ENCODE data around the gene OBSCN.
A peak's percentile ranks its signal among the peaks of the same experiment; 100 is the strongest.

The OBSCN gene

DNA sequence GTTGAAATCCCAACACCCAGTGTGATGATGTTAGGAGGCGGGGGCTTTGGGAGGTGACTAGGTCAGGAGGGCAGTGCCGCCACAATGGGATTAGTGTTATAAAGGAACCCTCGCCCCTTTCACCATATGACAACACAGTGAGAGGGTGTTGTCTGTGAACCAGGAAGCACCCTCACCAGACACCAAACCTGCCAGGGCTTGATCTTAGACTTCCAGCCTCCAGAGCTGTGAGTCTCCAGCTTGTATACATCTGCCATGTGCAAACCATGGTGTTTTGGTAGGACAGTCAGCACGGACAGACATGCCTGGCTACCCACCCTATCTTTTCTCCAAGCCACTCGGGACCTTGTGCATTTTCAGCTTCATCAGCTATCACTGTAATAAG is 194.8 kb downstream of the OBSCN start:
- DNase-seq (ENCODE audit: low spot score) = no peak

DNA sequence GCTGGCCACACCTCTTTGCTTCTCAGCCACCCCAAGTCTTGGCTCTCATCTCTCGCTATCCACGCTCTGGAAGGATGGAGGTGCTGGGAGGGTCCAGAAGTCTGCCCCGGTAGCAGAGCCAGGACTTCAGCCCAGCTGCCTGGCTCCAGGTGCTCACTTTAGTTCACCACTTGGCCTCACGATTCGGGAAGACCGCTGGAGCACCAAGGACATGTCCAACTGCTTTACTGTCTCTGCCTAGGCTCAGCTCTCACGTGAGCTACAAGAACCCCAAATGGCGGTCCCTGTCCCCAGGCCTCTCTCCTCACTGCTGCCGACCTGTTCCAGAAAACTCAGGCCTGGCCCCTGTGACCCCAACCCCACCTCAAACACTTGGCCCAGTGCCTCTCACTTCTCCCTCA is 195.4 kb downstream of the OBSCN start:
- DNase-seq (ENCODE audit: low spot score) = no peak

DNA sequence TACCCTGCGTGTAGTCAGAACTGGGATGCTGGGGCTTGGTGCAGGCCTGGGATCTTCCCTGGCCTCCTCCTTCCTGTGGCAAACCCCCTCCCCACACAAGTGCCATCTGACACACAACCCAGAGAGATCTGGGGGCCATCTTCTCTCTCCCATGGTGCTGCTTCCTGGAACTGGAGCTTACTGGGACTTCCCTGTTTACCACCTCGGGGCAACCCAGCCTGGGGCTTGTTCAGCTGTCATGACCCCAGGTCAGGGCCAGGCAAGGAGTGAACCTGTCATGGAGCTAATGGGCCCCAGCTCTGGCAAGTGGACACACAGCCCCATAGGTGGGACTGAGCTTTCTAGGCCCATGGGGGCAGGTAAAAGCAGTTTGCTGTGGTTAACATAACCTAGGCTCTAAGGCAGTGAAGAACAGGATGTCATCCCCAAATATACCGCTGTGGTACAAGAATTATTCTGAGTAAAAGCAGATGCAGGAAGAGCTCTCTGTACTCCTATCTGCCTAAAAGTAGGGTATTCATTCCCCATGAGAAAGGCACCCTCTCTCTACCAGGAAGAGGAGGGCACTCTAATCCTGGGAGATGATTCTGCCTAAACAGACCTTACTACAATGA is 196.4 kb downstream of the OBSCN start:
- DNase-seq (ENCODE audit: low spot score) = no peak

DNA sequence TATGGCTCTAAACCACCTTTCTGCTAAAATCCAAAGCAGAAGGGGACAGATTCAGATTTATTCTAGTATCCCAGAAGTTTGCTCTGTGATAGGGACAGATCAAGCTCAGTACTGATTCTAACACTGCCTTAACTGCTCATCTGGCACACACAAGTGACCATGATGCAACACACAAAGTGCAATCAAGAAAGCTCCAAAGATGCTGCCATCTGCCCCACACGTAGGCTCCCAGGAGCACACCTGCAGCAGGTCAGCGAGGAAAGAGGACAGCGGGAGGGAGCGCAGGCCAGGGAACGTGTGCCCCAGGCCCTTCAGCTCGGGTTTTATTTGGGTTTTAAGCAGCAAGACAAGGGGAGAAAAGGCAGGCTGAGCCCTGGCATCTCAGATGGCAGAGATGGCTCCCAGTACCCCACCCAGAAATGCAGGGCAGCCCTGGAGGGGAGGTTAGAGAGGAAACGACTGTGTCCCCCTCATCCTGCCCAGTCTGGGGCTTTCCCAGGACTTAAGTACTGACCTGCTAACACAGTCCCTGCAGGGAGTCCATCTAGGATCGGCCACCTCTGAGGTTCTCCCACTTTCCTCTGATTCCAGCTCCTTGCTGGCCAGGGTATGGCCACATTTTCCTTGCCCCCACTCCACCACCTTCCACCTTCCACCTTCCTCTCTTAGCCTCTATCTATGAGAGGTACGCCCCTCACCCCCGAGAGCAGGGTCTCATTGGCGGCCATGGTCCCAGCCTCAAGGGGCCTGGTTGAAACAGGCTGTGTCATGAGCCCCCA is 197.5 kb downstream of the OBSCN start:
- DNase-seq (ENCODE audit: low spot score) = no peak

DNA sequence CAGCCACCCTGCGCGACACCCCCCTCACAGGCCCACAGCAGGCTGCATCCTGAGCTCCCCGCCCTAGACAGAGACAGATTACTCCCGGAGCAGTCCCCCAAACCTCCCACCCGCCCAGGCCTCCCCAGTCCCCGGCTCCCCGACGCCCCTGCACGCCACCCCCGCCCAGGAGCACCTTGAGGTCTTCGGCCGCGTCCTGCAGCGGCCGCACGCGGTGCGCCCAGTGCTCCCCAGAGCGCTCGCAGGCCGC is 198.1 kb downstream of the OBSCN start:
- no peak for DNase-seq (ENCODE audit: low spot score)

DNA sequence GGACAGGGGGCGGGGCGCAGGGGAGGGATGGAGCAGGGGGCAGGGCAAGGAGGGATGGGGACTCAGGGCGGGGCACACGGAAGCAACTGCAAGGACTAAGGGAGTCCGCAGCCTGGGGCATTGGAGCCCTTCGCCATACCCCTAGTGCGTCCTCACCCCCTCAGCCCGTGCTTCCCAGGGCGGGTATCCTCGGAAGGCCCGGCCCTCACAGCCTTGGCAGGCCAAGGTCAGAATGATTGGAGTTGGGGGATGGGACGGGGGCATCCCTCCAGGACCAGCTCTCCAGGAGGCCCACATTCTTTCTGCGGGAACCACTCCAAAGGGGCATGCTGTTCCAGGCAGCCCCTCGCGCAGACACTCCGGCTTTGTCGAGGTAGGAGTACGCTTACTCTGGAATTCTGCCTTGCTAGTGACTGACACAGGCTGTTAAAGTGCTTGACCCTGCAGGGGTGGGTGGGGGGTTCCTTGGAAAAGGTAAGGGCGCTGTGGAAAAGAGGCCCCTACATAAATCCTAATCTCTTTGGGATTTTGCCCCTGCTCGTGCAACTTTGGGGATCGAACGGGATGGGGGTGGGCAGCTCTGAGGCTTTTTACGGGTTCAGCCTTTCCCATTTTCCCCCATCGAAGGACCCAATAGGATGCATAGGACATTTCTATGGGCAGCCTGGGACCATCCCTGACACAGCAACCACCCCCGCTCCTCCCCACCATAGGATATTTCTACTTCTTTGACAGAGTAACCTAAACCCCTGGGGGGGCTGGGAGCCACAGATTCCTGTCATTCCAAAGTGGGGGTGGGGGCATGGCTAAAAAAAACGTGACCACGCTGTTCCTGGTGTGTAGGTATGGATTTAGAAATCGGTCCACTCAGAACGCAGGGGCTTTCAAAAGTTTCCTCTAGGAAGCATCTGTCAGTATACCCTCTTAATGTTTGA is 199.5 kb downstream of the OBSCN start:
- DNase-seq (ENCODE audit: low spot score) = no peak

DNA sequence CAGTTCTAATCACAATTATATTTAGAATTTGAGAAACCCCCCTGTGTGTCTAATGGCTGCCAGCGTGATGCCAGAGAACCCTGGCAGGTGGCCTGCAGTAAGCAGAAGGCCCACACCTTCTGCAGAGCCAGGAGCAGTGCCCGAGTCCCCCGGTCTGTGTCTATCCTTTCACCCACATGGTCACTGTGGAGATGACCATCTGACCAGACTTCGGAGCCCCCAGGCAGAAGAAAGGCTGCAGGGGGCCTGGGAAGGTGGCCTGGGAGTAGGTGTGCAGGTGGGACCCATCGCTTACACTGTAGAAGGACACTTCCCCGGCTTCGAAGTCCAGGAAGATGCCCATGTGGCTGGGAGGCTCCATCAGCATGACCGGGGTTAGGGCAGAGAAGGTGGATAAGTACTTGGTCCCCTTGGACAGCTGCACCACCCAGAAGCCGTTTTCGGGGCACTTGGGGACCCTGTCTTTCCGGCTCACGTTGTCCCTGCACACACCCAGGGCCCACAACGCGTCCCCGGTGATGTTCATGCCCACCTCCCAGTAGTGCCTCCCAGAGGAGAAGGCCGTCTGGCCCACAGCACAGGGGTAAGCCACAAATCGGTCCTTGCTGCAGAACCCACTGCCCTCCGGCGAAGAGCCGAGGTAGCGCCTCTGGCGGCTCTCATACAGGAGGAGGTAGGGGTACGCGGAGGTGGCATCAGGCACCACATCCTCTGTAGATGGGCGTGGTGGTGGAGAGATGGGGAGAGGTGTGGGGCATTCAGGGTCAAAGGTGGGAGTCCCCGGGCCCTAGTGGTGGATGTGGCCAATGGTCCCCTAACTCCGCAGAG is 200.4 kb downstream of the OBSCN start:
- DNase-seq (ENCODE audit: low spot score) = no peak

DNA sequence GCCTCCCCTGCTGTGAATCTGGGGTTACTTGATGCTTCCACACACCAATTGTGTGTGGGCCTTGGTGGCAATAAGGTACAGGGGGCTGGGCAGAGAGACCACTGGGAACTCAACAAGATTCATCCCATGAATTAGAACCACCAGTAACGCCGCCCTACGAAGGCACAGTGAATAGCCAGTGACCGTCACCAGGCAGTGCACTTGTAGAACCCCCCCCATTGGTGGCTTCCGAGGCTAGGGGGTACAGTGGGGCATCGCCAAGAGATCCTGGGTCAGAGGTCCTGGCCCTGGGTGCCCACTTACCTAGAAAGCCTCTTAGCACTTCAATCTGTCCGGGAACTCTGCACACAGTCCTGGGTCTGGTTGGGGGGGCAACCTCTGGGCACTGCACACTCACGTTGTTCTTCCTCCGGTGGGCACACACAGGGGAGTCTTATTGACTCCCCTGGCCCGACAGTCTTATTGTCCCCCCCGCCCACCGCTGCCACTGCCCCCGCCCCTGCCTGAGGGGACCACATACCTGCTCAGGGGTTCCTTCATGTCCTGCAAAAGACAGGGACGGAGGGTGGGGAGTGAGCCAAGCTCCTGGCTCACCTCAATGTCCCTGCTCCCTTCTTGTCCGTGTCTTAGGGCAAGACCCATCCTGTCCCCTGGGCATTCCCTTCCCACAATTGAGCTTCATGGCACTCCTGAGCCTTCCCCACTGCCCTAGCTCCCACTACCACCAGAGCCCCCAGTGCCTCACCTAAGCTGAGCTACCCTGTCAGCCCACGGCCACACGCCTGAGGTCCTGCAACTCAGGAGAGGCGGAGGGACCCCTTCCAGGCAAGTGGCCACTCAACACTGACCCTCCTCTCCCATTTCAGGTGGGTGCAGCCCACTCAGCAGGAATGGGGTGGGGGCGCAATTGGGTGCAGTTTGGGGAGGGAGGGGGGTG is 201.3 kb downstream of the OBSCN start:
- no peak for DNase-seq (ENCODE audit: low spot score)

DNA sequence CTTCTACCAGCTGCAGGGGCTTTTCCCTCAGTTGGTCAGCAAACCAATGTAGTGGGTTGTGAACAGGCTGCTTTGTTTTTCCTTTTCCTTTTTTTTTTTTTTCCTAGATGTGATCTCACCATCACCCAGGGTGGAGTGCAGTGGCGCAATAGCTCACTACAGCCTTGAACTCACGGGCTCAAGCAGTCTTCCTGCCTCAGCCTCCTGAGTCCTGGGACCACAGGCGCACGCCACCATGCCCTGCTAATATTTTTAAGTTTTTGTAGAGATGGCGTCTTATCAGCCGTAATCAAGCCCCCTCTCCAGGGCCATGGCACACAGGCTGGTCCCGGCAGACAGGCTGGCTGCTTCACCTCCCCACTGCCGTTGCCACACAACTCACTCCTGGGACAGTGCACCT is 202.2 kb downstream of the OBSCN start:
- DNase-seq (ENCODE audit: low spot score) = no peak

DNA sequence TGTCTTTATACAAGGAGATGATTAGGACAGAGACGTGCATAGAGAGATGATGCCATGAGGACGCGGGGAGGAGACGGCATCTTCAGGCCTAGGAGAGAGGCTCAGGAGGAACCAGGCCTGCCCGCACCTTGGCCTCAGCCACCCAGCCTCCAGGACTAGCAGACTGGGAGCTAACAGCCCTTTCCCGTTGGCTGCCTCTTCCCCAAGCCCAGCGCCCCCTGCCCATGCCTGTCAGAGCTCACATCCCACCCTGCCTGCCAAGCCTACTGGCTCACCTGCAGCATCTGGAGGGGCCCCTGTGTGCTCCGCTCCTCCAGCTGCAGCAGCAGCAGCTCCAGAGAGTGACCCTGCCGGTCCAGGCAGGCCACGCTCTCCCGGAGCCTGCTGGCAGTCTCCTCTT is 202.8 kb downstream of the OBSCN start:
- no peak for DNase-seq (ENCODE audit: low spot score)

DNA sequence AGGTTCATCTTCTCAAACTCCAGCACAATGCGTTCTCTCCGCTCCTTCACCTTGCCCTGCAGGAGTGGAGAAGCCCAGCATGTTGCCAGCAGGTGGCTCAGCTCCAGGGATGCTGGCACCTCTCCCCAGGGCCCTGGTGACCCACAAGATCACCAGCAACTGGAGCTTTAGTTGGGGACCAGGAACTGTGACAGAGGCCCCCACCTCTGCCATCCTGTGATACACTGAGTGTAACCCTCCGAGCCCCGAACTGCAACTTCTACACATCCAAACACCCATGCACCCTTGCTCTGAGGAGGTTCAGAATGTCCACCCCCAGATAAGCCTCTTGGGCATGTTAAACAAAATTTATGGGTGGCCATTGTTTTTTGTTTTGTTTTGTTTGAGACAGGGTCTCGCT is 203.3 kb downstream of the OBSCN start:
- DNase-seq (ENCODE audit: low spot score) = no peak

DNA sequence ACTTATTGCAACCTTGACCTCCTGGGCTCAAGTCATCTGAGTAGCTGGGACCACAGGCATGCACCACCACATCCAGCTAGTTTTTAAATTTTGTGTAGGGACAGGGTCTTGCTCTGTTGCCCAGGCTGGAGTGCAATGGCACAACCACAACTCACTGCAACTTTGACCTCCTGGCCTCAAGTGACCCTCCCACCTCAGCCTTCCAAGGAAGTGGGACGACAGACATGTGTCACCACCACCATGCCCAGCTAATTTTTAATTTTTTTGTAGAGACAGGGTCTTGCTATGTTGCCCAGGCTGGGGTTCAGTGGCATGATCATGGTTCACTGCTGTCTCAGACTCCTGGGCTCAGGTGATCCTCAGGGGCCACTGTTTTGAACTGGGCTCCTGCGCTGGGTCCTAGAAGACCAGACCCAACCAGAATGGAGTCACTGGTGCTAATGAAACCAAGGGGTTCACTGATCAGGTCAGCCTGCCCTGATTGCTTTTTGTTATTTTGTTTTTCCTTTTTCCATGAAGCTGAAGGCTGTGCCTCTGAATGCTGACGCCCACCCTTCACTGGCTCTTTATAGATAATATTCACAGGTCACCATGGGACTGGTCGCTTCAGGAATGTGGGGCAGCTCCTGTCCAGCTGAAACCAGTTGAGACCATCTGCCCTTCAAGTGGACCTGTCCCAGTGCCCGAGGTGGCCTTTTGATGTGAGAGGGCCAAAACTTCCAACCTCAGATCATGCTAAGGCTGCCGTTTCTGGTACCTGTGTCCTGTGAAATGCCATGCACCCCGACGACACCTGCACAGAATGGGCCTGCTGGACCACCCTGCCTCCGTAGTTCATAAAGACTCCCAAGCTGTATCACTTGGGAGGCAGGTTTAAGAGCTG is 203.9 kb downstream of the OBSCN start:
- DNase-seq (ENCODE audit: low spot score) = no peak

DNA sequence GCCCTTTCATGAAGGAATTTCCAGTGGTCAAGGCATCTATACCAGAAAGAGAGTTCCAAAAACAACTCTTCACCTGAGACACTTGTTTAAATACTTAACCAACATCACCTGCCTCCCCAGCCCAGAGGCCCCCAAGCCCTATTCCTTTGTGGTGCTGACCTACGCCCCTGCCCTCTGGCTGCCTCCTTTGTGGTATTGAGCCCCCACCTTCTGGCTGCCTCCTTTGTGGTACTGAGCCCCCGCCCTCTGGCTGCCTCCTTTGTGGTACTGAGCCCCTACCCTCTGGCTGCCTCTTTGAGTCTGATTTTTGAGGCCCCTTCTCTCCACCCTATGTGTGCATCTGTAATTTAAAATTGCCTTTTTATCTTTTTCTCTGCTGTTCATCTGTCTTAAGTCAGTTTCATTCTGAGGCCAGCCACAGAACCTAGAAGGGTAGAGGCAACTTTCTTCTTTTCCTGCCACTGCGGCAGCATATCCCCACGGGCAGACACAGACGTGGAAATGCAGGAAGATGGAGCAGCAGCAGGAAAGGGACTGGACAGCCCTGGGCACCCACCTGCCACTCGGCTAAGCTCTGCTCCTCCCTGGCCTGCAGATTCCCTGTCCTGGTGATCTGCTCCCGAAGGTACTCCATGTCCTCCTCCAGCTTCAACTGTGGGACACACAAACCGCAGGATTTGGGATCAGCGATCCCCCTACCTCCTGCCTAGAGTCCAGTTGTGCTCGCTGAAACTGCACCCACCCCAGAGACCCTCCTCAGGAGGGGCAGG is 205.6 kb downstream of the OBSCN start:
- DNase-seq (ENCODE audit: low spot score) = no peak

DNA sequence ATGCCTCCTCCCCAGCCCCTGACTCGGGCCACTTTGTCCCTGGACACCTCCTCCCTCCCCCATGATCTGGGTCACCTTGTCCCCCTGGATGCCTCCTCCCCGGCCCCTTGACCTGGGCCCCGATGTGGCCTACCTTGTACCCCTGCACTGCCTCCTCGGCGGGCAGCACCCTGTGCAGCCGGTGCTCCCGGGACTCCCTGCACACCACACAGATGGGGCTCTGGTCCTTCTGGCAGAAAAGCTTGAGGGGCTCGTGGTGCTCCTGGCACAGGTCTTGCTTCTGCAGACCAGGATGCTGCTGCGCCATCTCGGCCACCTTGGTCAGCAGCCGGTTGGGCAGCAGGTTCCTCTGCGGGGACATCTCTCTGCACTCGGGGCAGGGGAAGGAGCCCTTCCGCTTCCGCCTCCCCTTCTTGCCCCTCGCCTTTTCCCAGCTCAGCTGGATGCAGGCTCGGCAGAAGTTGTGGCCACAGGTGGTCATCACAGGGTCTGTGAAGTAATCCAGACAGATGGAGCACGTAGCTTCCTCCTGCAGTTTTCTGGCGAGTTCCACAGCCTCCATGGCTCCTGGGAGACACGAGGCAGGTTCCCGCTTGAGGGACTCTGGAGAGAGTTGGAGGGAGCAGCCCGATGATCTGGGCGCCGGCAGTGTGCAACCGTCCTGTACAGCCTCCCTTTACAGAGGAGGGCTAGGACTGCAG is 206.8 kb downstream of the OBSCN start:
- no peak for DNase-seq (ENCODE audit: low spot score)

DNA sequence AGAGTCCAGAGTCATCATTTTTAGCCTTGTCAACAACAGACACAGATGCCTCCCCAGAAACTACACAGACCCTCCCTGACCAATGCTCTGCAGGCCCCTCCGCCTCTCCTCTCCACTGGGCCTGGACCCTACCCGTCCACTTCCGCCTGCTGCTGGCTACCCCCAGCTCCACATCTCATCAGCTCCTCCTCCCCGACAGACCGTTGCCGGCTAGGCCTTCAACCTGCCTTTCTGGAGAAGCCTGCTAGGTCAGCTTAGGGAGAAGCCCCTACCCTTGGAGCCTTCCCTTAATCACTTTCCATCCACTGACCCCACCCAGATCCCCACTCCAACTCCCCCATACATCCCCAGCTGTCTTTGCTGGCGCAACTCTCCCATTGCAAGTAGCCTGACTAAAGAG is 207.4 kb downstream of the OBSCN start:
- no peak for DNase-seq (ENCODE audit: low spot score)

DNA sequence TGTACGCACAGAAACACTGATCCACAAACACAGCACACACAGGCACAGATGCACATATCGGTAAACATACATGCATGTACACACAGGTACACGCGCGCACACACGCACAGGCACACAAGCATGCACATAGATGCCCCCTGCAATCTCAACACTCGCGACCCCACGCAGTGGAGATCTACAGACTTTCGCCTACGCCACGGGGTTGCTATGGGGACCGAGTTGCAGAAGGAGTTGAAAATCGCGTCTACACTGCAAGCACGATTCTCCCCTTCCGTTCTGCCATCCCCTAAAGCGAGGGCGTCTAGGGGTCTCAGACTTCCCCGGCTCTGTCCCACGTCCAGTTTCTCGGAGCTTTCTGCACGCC is 208.0 kb downstream of the OBSCN start:
- DNase-seq (ENCODE audit: low spot score) = peak; percentile 41

DNA sequence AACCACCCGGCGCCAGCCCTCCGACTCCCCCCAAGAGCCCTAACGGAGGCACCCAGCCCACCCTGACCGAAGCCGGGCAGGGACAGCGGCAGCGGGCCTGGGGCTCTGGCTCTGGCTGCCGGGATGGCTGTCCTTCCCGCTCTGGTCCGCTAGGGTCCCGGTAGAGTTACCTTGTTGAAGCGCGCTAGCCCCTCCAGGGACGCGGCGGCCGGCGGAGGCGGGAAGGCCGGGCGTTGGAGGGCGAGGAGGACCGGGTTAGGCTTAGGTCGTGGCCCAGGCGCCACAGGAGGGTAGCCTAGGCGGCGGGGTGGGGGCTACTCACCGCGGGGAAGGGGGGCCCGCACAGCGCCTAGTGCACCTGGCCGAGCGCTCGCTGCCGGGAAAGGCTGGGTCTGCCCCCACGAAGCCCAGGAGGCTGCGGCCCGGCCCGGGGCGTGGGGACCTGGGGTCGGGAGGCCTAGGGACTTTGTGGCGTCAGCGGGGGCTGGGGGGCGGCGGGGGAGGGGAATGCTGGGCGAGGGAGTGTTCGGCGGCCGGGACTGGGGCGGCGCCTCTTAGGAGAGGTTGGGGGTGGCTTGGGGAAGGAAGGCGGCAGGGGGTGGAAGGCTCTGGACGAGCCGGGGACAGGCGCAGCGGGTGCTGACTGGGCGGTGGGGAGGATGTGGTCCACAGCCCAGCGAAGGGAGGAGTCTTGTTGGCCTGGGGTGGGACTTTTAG is 208.5 kb downstream of the OBSCN start, which contains the start of gene TRIM17:
Gene TRIM17 (minus strand): TSS at position 645 of the 717 bp plus-strand sequence. CDS start 1,789 bp downstream, outside the sequence.
- no peak for DNase-seq (ENCODE audit: low spot score)

DNA sequence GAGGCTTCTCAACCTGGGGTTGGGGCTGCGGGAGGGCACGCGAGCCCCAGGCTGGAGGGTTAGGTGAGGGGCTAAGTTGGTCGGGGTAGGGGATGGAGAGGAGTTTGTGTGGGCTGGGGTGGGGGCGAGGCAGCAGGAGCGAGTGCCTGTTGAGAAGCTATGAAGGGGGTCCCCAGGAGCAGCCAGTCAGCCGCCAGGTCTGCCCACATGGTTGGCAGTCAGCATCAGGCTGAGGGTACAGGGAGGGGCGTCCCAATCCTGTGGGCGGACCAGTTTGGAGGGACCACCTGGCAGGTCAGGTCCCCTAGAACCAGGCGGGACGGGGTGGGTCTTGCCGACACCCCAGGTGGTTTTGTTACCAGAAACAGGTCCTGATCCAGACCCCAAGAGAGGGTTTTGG is 209.2 kb downstream of the OBSCN start:
- no peak for DNase-seq (ENCODE audit: low spot score)

All from putamen (tissue), 1 donor.